ENCODE measurements around the gene MPST.
"Not testable (repeated sequence)": the region's sequence is repeated elsewhere in the genome, so short reads cannot be mapped to it uniquely, and the experiment has no call there.

Gene MPST
- 2.8 to 5.5 reads per million in 2 donors for total RNA-seq

- peak in 4 of 5 experiments; percentile 5 to 65 (median 22) for DNase-seq
Observed at GRCh38 chr22:37019309-37020191, at the start of gene MPST, which contains the start of gene TST. Gene MPST (plus strand): TSS chr22:37019742. CDS start chr22:37019837, 95 bp downstream. Gene TST (minus strand): TSS chr22:37019447. CDS start chr22:37018732, 715 bp downstream.

GRCh38 chr22:36971341-36972125 lies 48.0 kb upstream of the MPST start:
- no peak for DNase-seq

- no peak for DNase-seq
Observed at GRCh38 chr22:36976606-36977005, 42.9 kb upstream of the MPST start.

GRCh38 chr22:36977401-36977861 lies 42.1 kb upstream of the MPST start:
- peak; percentile 49 to 88 (median 72) for DNase-seq

GRCh38 chr22:36977947-36978660 lies 41.4 kb upstream of the MPST start:
- peak; percentile 77 to 90 (median 82) for DNase-seq

- no peak for DNase-seq
Observed at GRCh38 chr22:36979016-36979910, 40.3 kb upstream of the MPST start.

- DNase-seq = no peak
Observed at GRCh38 chr22:36981247-36981775, 38.2 kb upstream of the MPST start.

- no peak for DNase-seq
Observed at GRCh38 chr22:36982136-36982535, 37.4 kb upstream of the MPST start.

- DNase-seq = no peak
Observed at GRCh38 chr22:36985211-36985889, 34.2 kb upstream of the MPST start.

GRCh38 chr22:36986242-36986821 lies 33.2 kb upstream of the MPST start:
- DNase-seq = peak in 2 of 5 experiments; percentile 18 to 20

GRCh38 chr22:36988075-36988832 lies 31.3 kb upstream of the MPST start:
- DNase-seq = no peak

- not testable (repeated sequence) for DNase-seq
Observed at GRCh38 chr22:36989012-36989411, 30.5 kb upstream of the MPST start.

GRCh38 chr22:36990457-36990856 lies 29.1 kb upstream of the MPST start:
- DNase-seq = no peak

GRCh38 chr22:36991206-36991605 lies 28.3 kb upstream of the MPST start:
- DNase-seq = no peak

- DNase-seq = no peak
Observed at GRCh38 chr22:36997746-36998145, 21.8 kb upstream of the MPST start.

- DNase-seq = no peak
Observed at GRCh38 chr22:36998620-36999351, 20.8 kb upstream of the MPST start.

- no peak for DNase-seq
Observed at GRCh38 chr22:36999463-36999862, 20.1 kb upstream of the MPST start.

GRCh38 chr22:37000676-37001534 lies 18.6 kb upstream of the MPST start:
- DNase-seq = no peak
